GM18505 (cell line): ENCODE results near the gene CHAC2.
"Not testable (repeated sequence)": the region's sequence is repeated elsewhere in the genome, so short reads cannot be mapped to it uniquely, and the experiment has no call there.

Experiments used
- ATAC-seq: cut with Tn5 transposase; IDR thresholded peaks from one replicate; pipeline ENCODE4 v1.9.1; 2021; ENCODE audit not compliant: unreplicated experiment
- POLR2A ChIP-seq: IDR thresholded peaks from 4 replicates; pipeline ENCODE4 v1.6.1; 2011; ENCODE audit warnings: borderline replicate concordance; ENCODE audit not compliant: insufficient read depth, insufficient read length; ENCODE audit errors: extremely low read depth

CHAC2 gene

GRCh38 chr2:53786705-53787613 is 19.4 kb downstream of the CHAC2 start, which contains the start of the genes ASB3 and ERLEC1:
TSS of gene ASB3 (minus strand) at chr2:53786953. CDS start at chr2:53765572, 21,381 bp downstream.
TSS of gene ERLEC1 (plus strand) at chr2:53787044. CDS start at chr2:53787211, 167 bp downstream.
- TF ChIP-seq POLR2A = peak; percentile 84
- peak; percentile 96 for ATAC-seq

DNA sequence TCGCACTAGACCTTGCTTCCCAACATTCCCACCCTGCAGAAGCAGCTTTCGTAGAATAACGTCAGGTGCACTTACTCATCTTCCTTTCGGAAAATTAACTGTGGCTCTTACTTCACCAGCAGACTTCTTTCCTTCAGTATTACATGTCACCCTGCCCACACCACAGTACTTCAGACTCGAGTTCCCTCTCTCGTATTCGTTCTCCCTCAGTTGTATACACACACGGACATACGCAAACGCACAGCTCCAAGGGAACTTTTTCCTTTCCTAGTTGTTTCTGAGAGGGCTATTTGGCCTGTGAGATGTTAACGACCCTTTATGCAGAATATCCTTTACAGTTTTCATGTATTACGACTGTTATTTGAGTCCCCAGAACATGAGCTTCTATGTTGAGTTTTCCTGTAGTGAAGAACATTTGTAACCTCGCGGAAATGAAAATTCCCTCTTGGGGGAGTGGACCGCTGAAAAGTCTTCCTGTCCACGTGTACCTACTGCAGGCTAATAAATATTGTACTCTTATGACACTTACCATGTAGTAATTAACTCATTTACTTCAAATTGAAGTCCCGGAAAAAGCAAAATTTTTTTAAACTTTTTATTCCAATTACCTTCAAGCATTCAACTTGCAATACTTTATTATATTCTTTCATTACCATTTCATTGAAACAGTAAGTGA is 20.1 kb downstream of the CHAC2 start:
- no peak for ATAC-seq
- no peak for TF ChIP-seq POLR2A

- ATAC-seq = no peak
- no peak for TF ChIP-seq POLR2A
Measured at GRCh38 chr2:53793261-53793660, 25.7 kb downstream of the CHAC2 start.

DNA sequence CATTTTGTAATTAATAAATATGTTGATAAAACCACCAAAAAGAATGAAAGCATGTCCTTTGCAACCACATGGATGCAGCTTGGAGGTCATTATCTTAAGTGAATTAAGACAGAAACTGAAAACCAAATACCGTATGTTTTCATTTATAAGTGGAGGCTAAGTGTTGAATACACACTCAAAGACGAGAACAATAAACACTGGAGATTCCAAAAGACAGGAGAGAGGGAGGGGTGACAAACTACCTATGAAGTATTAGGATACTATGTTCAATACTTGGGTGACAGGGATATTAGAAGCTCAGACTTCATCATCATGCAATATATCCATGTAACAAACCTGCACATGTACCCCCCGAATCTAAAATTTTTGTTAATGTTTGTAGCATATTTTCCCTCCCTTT is 26.2 kb downstream of the CHAC2 start:
- no peak for ATAC-seq
- TF ChIP-seq POLR2A = no peak

DNA sequence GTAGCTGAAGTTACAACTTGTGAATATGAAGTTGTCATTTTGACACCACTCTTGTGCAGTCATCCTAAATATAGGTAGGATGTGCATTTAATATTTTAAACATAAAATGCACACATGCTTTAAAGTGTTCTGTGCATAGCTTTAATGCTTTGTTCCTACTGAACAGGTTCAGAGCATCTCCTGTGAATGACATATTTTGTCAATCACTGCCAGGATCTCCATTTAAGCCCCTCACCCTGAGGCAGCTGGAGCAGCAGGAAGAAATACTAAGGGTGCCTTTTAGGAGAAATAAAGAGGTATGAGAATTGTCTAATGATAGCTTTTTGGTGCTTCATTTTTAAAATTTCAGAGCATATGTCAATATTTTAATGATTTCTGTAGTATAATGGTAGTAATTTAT is 33.9 kb downstream of the CHAC2 start:
- no peak for TF ChIP-seq POLR2A
- ATAC-seq = no peak

- no peak for TF ChIP-seq POLR2A
- ATAC-seq = no peak
Measured at GRCh38 chr2:53802617-53803151, 35.1 kb downstream of the CHAC2 start.

DNA sequence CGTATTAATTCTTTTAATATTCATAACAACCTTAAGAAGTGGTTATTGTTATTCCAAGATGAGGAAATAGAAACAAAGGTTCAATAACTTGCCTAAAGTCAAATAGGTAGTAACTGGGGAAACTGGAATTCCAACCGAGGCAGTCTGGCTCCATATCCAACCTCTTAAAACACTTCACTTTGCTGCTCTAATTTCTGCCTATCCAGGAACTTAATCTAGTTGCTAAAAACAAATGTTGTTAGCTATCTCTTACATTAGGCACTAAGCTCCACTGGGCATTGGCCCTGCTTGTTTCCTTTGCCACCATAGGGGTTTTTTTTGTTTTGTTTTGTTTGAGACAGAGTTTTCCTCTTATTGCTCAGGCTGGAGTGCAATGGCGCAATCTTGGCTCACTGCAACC is 44.0 kb downstream of the CHAC2 start:
- TF ChIP-seq POLR2A = no peak
- no peak for ATAC-seq

- ATAC-seq = no peak
- no peak for TF ChIP-seq POLR2A
Measured at GRCh38 chr2:53813151-53813550, 45.5 kb downstream of the CHAC2 start.

GRCh38 chr2:53818854-53819435 is 51.3 kb downstream of the CHAC2 start:
- no peak for ATAC-seq
- no peak for TF ChIP-seq POLR2A

- no peak for ATAC-seq
- no peak for TF ChIP-seq POLR2A
Measured at GRCh38 chr2:53819634-53820033, 52.0 kb downstream of the CHAC2 start.

GRCh38 chr2:53820048-53820447 is 52.4 kb downstream of the CHAC2 start:
- TF ChIP-seq POLR2A = no peak
- ATAC-seq = no peak

GRCh38 chr2:53820711-53821110 is 53.1 kb downstream of the CHAC2 start:
- no peak for TF ChIP-seq POLR2A
- ATAC-seq = no peak

GRCh38 chr2:53821810-53822209 is 54.2 kb downstream of the CHAC2 start:
- TF ChIP-seq POLR2A = no peak
- no peak for ATAC-seq

- not testable (repeated sequence) for ATAC-seq
Measured at GRCh38 chr2:53823639-53824038, 56.0 kb downstream of the CHAC2 start.
